Lung (tissue), 12 donors: ENCODE data around the gene APOL3. TPM values are rescaled to one million over a fixed set of nuclear protein-coding genes. Genes with fewer than 3 reads are reported as not detected.
"Not testable (repeated sequence)": the region's sequence is repeated elsewhere in the genome, so short reads cannot be mapped to it uniquely, and the experiment has no call there.

Experiments used
- ATAC-seq: fragments of 200-7000 bp; cut with Tn5 transposase; one replicate; pipeline ENCODE4 v1.9.1; 2020; ENCODE audit warnings: moderate number of reproducible peaks; ENCODE audit not compliant: insufficient read depth, low FRiP score
- DNase-seq, 3 donors: peaks; one replicate each; pipeline ENCODE4 v3.0.0-alpha.2; 2013 to 2017
- H3K27ac ChIP-seq, 2 donors: one replicate each; pipeline ENCODE4 v1.5.1; 2013; ENCODE audit warnings: mild to moderate bottlenecking in 2 of 2, moderate library complexity in 2 of 2, control low read depth in 1 of 2, inconsistent platforms in 1 of 2, low read depth in 1 of 2, low read length in 1 of 2
- H3K27me3 ChIP-seq, 3 donors: one replicate each; pipeline ENCODE4 v1.5.1; 2013; ENCODE audit warnings: low read length in 2 of 3; ENCODE audit not compliant: control insufficient read depth in 3 of 3, insufficient read depth in 3 of 3
- H3K36me3 ChIP-seq, 4 donors: one replicate each; pipeline ENCODE4 v1.5.1; 2013; ENCODE audit warnings: low read length in 4 of 4, mild to moderate bottlenecking in 1 of 4, moderate library complexity in 1 of 4; ENCODE audit not compliant: control insufficient read depth in 4 of 4, insufficient read depth in 4 of 4
- H3K4me1 ChIP-seq, 5 donors: one replicate each; pipeline ENCODE4 v1.5.1; 2013; ENCODE audit warnings: low read length in 5 of 5, mild to moderate bottlenecking in 2 of 5, moderate library complexity in 1 of 5; ENCODE audit not compliant: control insufficient read depth in 5 of 5, insufficient read depth in 5 of 5
- H3K4me3 ChIP-seq: one replicate; pipeline ENCODE4 v1.5.1; 2013; ENCODE audit warnings: mild to moderate bottlenecking, control low read depth, moderate library complexity
- H3K9ac ChIP-seq, 2 donors: one replicate each; pipeline ENCODE4 v1.5.1; 2013; ENCODE audit warnings: low read length in 2 of 2, control low read depth in 1 of 2; ENCODE audit not compliant: insufficient read depth in 1 of 2
- H3K9me3 ChIP-seq, 4 donors: one replicate each; pipeline ENCODE4 v1.5.1; 2013; ENCODE audit warnings: low read length in 3 of 4, mild to moderate bottlenecking in 1 of 4, moderate library complexity in 1 of 4; ENCODE audit not compliant: control insufficient read depth in 4 of 4, insufficient read depth in 3 of 4
- WGBS, 2 donors: extraction: QIAGEN DNeasy Blood & Tissue Kit; methylation state at CpG; one replicate each; pipeline ENCODE4 v1.1.7; 2013; 5-methylcytosine and 5-hydroxymethylcytosine counted together
- polyA plus RNA-seq, 2 donors: library from polyadenylated mRNA; stranded (reverse); fragments of 200-250 nt; gene quantifications; one replicate each; pipeline ENCODE4 v1.2.1, GENCODE V29; 2013
- total RNA-seq, 2 donors: library from RNA; depleted of rRNA in 1 of 2; stranded (reverse); fragments of >200 nt in 1 of 2; gene quantifications; one replicate each; pipeline ENCODE4 v1.2.1, GENCODE V29; 2014 to 2021
- TF ChIP-seq, protein P1 (sequence below): IDR thresholded peaks from 2 replicates; pipeline ENCODE4 v1.5.1; 2012; ENCODE audit warnings: mild to moderate bottlenecking; ENCODE audit errors: control extremely low read depth, extremely low read depth
- donor health status: control.
- donor health status: control.
- donor health status: Bipolar disorder and iron deficiency.
- donor health status: healthy.
- donor health status: DM: yes; HTN: yes; CAD: no.

The APOL3 gene
- total and polyA plus RNA-seq, 4 donors, result 26.2 to 50.9 (median 44.7) TPM

DNA sequence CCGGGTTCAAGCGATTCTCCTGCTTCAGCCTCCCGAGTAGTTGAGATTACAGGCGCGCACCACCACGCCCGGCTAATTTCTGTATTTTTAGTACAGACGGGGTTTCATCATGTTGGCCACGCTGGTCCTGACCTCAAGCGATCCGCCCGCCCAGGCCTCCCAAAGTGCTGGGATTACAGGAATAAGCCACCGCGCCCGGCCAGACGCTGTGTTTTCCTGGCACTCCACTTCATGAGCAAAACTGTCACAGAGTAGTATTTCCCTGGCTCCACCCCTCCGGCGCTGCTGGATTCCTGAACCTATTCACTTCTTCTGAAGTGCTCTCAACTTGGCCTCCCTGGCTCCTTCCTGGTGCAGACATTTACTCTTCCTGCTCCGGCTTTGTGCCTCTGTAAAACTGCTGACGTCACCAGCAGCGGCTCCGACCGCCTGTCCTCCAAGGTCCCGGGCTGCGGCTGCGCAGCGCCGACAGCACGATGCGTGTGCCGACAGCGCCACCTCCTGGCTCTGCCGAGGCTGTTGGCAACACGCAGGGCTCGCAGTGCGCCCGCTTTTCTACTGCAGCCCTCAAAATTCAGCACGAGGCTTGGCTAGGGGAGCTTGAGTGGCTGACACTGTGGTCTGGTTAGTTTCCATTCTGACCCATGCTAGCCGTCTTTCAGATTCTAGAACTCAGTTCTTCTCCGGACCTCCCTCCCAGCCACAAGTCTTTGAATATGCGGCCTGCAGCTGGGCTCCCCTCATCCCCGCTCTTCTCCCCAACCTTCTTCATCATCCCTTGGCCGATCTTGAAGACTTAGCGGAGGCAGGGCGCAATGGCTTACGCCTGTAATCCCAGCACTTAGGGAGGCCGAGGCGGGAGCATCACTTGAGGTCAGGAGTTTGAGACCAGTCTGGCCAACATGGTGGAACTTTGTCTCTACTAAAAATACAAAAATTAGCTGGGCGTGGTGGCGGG lies 36.6 kb downstream of the APOL3 start:
- Histone ChIP-seq H3K9me3 (no peaks in the 10 kb centered on the region), H3K27ac (peak overlapping the region; percentile 83 to 90), H3K9ac (peak overlapping the region in 1 of 2 donors; percentile 37), H3K27me3 (peaks cover 0 to 2% (median 0%) of the 10 kb centered on the region in 3 donors), H3K36me3 (no peaks in the 10 kb centered on the region), H3K4me3 (no peak overlapping the region), H3K4me1 (no peaks in the 10 kb centered on the region)
- DNase-seq, result peak; percentile 97 to 98 (median 97)
- ATAC-seq, result peak; percentile 94
- 25 to 33% methylated on average over 50 of the region's 50 CpGs for WGBS, 2 donors
- TF ChIP-seq, protein P1, sequence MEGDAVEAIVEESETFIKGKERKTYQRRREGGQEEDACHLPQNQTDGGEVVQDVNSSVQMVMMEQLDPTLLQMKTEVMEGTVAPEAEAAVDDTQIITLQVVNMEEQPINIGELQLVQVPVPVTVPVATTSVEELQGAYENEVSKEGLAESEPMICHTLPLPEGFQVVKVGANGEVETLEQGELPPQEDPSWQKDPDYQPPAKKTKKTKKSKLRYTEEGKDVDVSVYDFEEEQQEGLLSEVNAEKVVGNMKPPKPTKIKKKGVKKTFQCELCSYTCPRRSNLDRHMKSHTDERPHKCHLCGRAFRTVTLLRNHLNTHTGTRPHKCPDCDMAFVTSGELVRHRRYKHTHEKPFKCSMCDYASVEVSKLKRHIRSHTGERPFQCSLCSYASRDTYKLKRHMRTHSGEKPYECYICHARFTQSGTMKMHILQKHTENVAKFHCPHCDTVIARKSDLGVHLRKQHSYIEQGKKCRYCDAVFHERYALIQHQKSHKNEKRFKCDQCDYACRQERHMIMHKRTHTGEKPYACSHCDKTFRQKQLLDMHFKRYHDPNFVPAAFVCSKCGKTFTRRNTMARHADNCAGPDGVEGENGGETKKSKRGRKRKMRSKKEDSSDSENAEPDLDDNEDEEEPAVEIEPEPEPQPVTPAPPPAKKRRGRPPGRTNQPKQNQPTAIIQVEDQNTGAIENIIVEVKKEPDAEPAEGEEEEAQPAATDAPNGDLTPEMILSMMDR, result peak; percentile 99

DNA sequence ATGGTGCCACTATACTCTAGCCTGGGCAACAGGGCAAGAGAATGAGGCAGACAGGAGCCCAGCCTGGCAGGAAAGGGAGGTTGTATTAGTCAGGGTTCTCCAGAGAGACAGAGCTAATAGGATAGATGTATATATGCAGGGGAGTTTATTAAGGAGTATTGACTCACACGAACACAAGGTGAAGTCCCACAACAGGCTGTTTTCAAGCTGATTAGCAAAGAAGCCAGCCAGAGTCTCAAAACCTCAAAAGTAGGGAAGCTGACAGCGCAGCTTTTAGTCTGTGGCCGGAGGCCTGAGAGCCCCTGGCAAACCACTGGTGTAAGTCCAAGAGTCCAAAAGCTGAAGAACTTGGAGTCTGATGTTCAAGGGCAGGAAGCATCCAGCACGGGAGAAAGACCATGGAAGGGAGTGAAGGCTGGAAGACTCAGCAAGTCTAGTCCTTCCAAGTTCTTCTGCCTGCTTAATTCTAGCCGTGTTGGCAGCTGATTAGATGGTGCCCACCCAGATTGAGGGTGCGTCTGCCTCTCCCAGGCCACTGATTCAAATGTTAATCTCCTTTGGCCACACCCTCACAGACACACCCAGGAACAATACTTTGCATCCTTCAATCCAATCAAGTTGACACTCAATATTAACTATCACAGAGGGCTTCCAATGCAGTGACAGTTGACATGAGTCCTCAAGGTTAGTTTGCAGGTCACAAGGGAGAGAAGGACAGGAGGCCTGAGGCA lies 39.8 kb downstream of the APOL3 start:
- H3K4me1 ChIP-seq, H3K9me3 ChIP-seq, H3K27ac ChIP-seq, H3K9ac ChIP-seq, H3K36me3 ChIP-seq, H3K27me3 ChIP-seq, DNase-seq, ATAC-seq, H3K4me3 ChIP-seq: not testable (repeated sequence)
- WGBS, 2 donors, result 68 to 73% methylated on average over 6 of the region's 6 CpGs

DNA sequence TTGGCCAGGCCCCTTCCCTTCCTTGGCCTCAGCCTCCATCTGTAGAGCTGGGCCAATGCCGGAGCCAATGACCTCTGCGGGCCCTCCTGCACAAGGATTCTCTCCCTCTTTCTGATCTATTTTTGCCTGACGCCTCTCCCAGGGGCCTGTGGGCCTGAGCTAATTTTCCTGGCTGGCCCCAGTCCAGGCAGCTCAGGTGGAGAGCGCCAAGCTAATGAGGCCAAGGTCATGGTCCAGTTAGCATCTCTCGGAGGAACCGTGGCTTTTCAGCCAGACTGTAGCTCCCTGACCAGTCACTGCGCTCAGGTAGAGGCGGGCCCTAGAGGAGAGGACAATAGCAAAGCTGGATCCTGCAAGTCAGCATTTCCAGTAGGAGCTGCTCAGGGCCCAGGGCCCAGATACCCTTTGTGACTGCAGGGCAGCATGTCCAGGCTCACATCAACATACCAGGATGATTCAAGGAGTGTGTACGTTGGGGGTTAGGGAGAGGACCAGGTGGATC lies 43.5 kb downstream of the APOL3 start:
- TF ChIP-seq, protein P1, result no peak
- DNase-seq (no peak), ATAC-seq (no peak)
- 86 to 95% methylated on average over 9 of the region's 9 CpGs for WGBS, 2 donors
- H3K4me3 ChIP-seq, result no peak overlapping the region
- H3K27me3 ChIP-seq, result no peaks in the 10 kb centered on the region
- no peak overlapping the region for H3K9ac ChIP-seq
- H3K4me1 ChIP-seq, result no peaks in the 10 kb centered on the region
- no peaks in the 10 kb centered on the region for H3K9me3 ChIP-seq
- H3K27ac ChIP-seq, result no peak overlapping the region
- no peaks in the 10 kb centered on the region for H3K36me3 ChIP-seq

DNA sequence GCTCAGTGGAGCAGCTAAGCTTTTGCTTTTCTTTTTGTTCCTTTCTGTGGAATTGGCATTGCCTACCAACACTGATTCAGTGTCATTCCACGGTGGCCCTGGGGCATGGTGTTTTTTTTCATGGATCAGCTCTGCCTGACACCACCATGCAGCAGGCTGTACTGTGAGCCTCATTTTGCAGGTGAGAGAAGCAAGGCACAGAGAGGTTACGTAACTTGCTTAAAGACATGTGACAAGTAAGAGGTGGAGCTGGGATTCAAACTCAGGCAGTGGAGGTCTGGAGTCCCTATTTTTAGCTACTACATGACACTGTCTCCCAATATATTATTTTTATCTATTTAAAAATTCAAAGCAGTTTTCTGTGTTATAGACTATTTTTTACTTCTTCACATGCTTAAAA lies 44.4 kb downstream of the APOL3 start:
- TF ChIP-seq, protein P1, result no peak
- Histone ChIP-seq H3K4me1 (no peaks in the 10 kb centered on the region), H3K27ac (no peak overlapping the region), H3K27me3 (no peaks in the 10 kb centered on the region), H3K9me3 (no peaks in the 10 kb centered on the region), H3K9ac (no peak overlapping the region), H3K36me3 (no peaks in the 10 kb centered on the region), H3K4me3 (no peak overlapping the region)
- ATAC-seq (no peak), DNase-seq (no peak)
- 84 to 93% methylated on average over 2 of the region's 2 CpGs for WGBS, 2 donors
